ENCODE data around the gene C1GALT1C1L.
"Not testable (repeated sequence)": the region's sequence is repeated elsewhere in the genome, so short reads cannot be mapped to it uniquely, and the experiment has no call there.

GRCh38 chr2:43677783-43678182 lies 1.6 kb upstream of the C1GALT1C1L start:
- TF ChIP-seq CTCF, POLR2A (IDR thresholded peaks at IDR 0.05): not testable (repeated sequence)
